Measurements from ENCODE around the gene GAA. TPM values are rescaled to one million over a fixed set of nuclear protein-coding genes. Genes with fewer than 3 reads are reported as not detected.

GAA gene
- total RNA-seq, 4 donors from 2014 or later = 48.1 to 71.7 (median 67.8) TPM

DNA sequence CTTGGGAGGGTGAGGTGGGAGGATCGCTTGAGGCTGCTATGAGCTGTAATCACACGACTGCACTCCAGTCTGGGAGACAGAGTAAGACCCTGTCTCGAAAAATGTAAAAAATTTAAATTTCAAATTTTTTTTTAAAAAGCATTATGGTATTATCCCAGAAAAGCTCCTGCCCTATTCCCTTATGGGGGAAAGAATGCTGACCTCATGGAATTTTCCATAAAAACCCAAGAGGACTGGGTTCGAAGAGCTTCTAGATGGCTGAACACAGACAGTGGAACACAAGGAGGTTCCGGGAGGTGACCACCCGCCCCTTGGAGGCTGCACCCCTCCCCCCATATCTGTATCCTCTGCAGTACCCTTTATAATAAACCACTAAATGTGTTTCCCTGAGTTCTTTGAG lies 41.5 kb downstream of the GAA start:
- intact Hi-C loops (cut with DNase I; ENCODE audit: low total_unique reads) = no loop called here
- WGBS, 2 donors = 90 to 91% methylated on average over 6 of the region's 6 CpGs
- no peak for DNase-seq (ENCODE audit: low spot score in 2 of 2)
- no peak overlapping the region for H3K4me3 ChIP-seq (ENCODE audit: low read depth, poor library complexity, severe bottlenecking)
- TF ChIP-seq CTCF (IDR thresholded peaks at IDR 0.05) (no peak), POLR2A (IDR thresholded peaks at IDR 0.05) (no peak)

DNA sequence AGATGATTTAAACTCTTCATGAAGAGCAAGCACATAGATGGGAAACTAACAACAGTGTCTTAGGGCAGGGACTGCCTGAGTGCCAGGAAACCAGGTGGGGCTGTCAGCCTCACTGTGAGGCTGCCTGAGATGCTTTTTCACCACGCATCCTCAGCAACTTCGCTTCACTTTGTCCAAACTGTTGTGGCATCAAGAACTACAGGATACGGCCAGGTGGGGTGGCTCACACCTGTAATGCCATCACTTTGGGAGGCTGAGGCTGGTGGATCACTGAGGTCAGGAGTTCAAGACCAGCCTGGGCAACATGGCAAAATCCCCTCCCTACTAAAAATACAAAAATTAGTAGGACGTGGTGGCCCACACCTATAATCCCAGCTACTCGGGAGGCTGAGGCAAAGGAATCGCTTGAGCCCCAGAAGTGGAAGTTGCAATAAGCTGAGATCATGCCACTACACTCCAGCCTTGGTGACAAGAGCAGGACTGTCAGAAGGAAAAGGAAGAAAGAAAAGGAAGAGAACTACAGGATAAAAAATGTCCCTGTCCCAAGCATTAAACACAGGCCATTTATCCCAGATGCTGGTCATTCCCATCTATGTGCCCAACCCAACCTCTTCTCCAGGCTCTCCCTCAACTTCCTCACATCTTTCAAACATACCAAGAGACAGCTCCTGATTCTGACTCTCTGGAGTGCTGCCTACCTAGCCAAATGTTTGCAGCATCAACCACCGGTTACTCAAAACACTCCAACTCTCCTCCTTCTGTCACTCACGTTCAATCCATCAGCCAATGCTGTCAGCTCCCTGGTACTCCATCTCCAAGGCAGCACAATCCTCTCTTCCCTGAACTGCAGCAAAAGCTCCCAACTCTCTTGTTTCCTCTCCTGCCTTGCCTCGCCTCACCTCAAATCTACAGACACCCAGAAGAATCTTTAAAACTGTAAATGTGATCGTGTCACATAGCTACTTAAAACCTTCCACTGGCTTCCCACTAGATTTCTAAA lies 44.0 kb downstream of the GAA start:
- DNase-seq (ENCODE audit: low spot score in 2 of 2) = no peak
- intact Hi-C loops (cut with DNase I; ENCODE audit: low total_unique reads) = no loop called here
- 47 to 50% methylated on average over 10 of the region's 10 CpGs for WGBS, 2 donors
- TF ChIP-seq CTCF (IDR thresholded peaks at IDR 0.05) (no peak), POLR2A (IDR thresholded peaks at IDR 0.05) (no peak)
- no peak overlapping the region for H3K4me3 ChIP-seq (ENCODE audit: low read depth, poor library complexity, severe bottlenecking)

DNA sequence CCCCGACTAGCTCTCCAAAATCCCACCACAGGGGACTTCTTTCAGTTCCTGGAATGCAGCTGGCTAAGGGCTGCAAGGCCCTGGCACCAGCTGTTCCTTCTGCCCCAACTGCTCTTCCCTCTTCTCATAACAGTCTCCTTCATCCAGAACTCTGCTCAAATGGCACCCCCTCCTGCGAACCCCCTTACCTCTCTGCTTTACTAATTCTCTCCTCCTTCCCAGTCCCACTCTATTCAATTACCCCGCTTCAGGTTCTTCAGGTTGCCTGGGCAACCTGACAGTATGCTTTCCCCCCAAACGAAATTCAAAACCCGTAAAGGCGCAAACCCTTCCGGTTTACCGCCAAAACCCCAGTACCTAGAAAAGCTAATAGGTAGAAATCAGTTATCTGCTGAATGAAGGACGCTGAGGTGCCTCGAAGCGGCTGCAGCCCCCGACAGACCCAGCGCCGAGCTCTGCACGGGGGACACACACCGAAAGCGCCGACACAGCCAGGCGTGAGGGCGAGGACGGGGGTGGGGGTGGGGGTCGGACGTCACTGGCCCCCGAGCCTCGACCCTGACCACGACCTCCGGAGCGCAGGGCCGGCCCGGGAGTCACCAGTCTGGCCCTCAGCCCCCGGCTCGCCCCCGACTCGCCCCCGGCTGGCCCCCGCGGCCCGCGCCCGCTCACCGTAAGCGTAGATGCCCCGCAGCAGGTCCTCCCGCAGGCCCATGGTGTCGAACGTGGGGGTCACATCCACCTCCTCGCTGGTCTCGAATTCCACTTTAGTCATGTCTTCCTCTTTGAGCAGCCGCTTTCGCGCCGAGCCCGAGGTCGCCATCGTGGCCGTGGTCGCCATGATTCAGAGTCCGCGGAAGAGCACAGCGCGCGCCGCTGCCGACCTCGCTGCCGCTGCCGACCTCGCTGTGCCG lies 45.0 kb downstream of the GAA start:
- intact Hi-C loops (cut with DNase I; ENCODE audit: low total_unique reads) = no loop called here
- 0% methylated on average over 43 to 59 of the region's 69 CpGs for WGBS, 2 donors
- no peak for TF ChIP-seq POLR2A (IDR thresholded peaks at IDR 0.05)
- TF ChIP-seq CTCF (IDR thresholded peaks at IDR 0.05) = no peak
- H3K4me3 ChIP-seq (ENCODE audit: low read depth, poor library complexity, severe bottlenecking) = peak overlapping the region; percentile 94
- peak in 1 of 2 donors; percentile 90 for DNase-seq (ENCODE audit: low spot score in 2 of 2)

GRCh38 chr17:80147035-80147822 lies 45.8 kb downstream of the GAA start, which contains the start of gene EIF4A3:
TSS of gene EIF4A3 (minus strand) at chr17:80147128. CDS start at chr17:80146961, 167 bp downstream.
- peak; percentile 99 to 100 for DNase-seq (ENCODE audit: low spot score in 2 of 2)
- WGBS, 2 donors = 1% methylated on average over 40 to 89 of the region's 90 CpGs
- TF ChIP-seq POLR2A (IDR thresholded peaks at IDR 0.05) (no peak), CTCF (IDR thresholded peaks at IDR 0.05) (no peak)
- peak within 1 kb of the TSS; percentile 96 for H3K4me3 ChIP-seq (ENCODE audit: low read depth, poor library complexity, severe bottlenecking)
- intact Hi-C loops (cut with DNase I; ENCODE audit: low total_unique reads) = no loop called here

GRCh38 chr17:80151333-80151732 lies 50.0 kb downstream of the GAA start:
- intact Hi-C loops (cut with DNase I; ENCODE audit: low total_unique reads) = no loop called here
- WGBS, 2 donors = 67 to 69% methylated on average over 5 of the region's 5 CpGs
- no peak for TF ChIP-seq POLR2A (IDR thresholded peaks at IDR 0.05)
- TF ChIP-seq CTCF (IDR thresholded peaks at IDR 0.05) = no peak

More at GRCh38 chr17:80151333-80151732, 50.0 kb downstream of the GAA start:
- DNase-seq (ENCODE audit: low spot score in 2 of 2) = no peak
- no peak overlapping the region for H3K4me3 ChIP-seq (ENCODE audit: low read depth, poor library complexity, severe bottlenecking)
